Activated CD8-positive, alpha-beta memory T cell treated with anti-CD3 and anti-CD28 coated beads, Interleukin-2, amount 50 U/mL, for 1 hour (primary cell): ENCODE measurements around the gene GALNT2.

Experiments used
- DNase-seq: peaks from one replicate; pipeline ENCODE4 v3.0.0-alpha.2; 2020; ENCODE audit errors: extremely low read depth

Gene GALNT2

GRCh38 chr1:230112131-230112701, 45.2 kb downstream of the GALNT2 start:
- no peak for DNase-seq

- DNase-seq, result no peak
Measured at GRCh38 chr1:230112782-230113181, 45.7 kb downstream of the GALNT2 start.

GRCh38 chr1:230113235-230113592, 46.2 kb downstream of the GALNT2 start:
- DNase-seq, result no peak

- DNase-seq, result no peak
Measured at GRCh38 chr1:230113593-230114236, 46.7 kb downstream of the GALNT2 start.

- no peak for DNase-seq
Measured at GRCh38 chr1:230114237-230114651, 47.2 kb downstream of the GALNT2 start.

GRCh38 chr1:230117694-230118093, 50.7 kb downstream of the GALNT2 start:
- no peak for DNase-seq

- no peak for DNase-seq
Measured at GRCh38 chr1:230119340-230119739, 52.3 kb downstream of the GALNT2 start.

GRCh38 chr1:230120289-230120920, 53.4 kb downstream of the GALNT2 start:
- no peak for DNase-seq

GRCh38 chr1:230120921-230121381, 53.9 kb downstream of the GALNT2 start:
- DNase-seq, result no peak

GRCh38 chr1:230121950-230122349, 54.9 kb downstream of the GALNT2 start:
- no peak for DNase-seq

GRCh38 chr1:230122366-230123279, 55.6 kb downstream of the GALNT2 start:
- DNase-seq, result no peak

GRCh38 chr1:230123280-230124185, 56.5 kb downstream of the GALNT2 start:
- no peak for DNase-seq

- no peak for DNase-seq
Measured at GRCh38 chr1:230124186-230125128, 57.4 kb downstream of the GALNT2 start.

- no peak for DNase-seq
Measured at GRCh38 chr1:230125141-230125540, 58.1 kb downstream of the GALNT2 start.

- DNase-seq, result no peak
Measured at GRCh38 chr1:230125640-230126528, 58.8 kb downstream of the GALNT2 start.

GRCh38 chr1:230126529-230127104, 59.6 kb downstream of the GALNT2 start:
- DNase-seq, result no peak

- DNase-seq, result no peak
Measured at GRCh38 chr1:230127105-230128054, 60.3 kb downstream of the GALNT2 start.
